Naive thymus-derived CD4-positive, alpha-beta T cell (primary cell): ENCODE data around the gene TTI1. TPM values are rescaled to one million over a fixed set of nuclear protein-coding genes. Genes with fewer than 3 reads are reported as not detected.

Source experiments
- ATAC-seq: fragments of 150-1000 bp; cut with Tn5 transposase; 2 replicates; pipeline ENCODE4 v1.10.0; 2021; ENCODE audit warnings: mild to moderate bottlenecking, moderate library complexity
- CTCF ChIA-PET: fragments of 350-600 bp; sonication (Branson Sonifier 250); formaldehyde crosslinking; loops from one replicate; lab custom pipeline; 2021; ENCODE audit warnings: antibody characterized with exemption; lab: Charles Lee
- POLR2A ChIA-PET: fragments of 350-600 bp; sonication (Branson Sonifier 250); formaldehyde crosslinking; loops from one replicate; lab custom pipeline; 2021; ENCODE audit warnings: antibody characterized with exemption, inconsistent platforms; lab: Charles Lee
- DNase-seq, 9 donors: peaks; one replicate each; pipeline versions ENCODE4 v3.0.0 to v3.0.0-alpha.2; 2020 to 2022; ENCODE audit warnings: mixed read lengths in 1 of 9
- H3K27ac ChIP-seq: one replicate; pipeline ENCODE4 v1.7.0; 2013; ENCODE audit warnings: mild to moderate bottlenecking, low read depth, low read length, moderate library complexity
- H3K27me3 ChIP-seq, 2 donors: one replicate each; pipeline ENCODE4 v1.7.0; 2013; ENCODE audit warnings: low read length in 2 of 2, mild to moderate bottlenecking in 2 of 2, moderate library complexity in 2 of 2; ENCODE audit not compliant: control insufficient read depth in 2 of 2, insufficient read depth in 2 of 2
- H3K36me3 ChIP-seq, 3 experiments: 1 replicate in 2 of 3; 2 replicates in 1 of 3; pipeline ENCODE4 v1.7.0; 2013; ENCODE audit warnings: low read length in 3 of 3, mild to moderate bottlenecking in 3 of 3, moderate library complexity in 1 of 3; ENCODE audit not compliant: insufficient read depth in 3 of 3, control insufficient read depth in 2 of 3
- H3K4me1 ChIP-seq, 2 donors: one replicate each; pipeline ENCODE4 v1.7.0; 2013; ENCODE audit warnings: low read length in 2 of 2, mild to moderate bottlenecking in 2 of 2, moderate library complexity in 1 of 2; ENCODE audit not compliant: control insufficient read depth in 2 of 2, insufficient read depth in 2 of 2
- H3K4me3 ChIP-seq: 2 replicates; pipeline ENCODE4 v1.7.0; 2013; ENCODE audit warnings: mild to moderate bottlenecking, low read length
- H3K9me3 ChIP-seq, 3 experiments: 1 replicate in 2 of 3; 2 replicates in 1 of 3; pipeline ENCODE4 v1.7.0; 2013; ENCODE audit warnings: low read length in 3 of 3; ENCODE audit not compliant: control insufficient read depth in 2 of 3
- H3K27ac Mint-ChIP-seq, 9 donors: one replicate each; pipeline ENCODE4 v1.8.0; 2020 to 2022; ENCODE audit warnings: mixed read lengths in 9 of 9, mild to moderate bottlenecking in 8 of 9, moderate library complexity in 5 of 9, inconsistent platforms in 2 of 9
- H3K27me3 Mint-ChIP-seq, 5 donors: one replicate each; pipeline ENCODE4 v1.8.0; 2021 to 2022; ENCODE audit warnings: mixed read lengths in 5 of 5, mild to moderate bottlenecking in 1 of 5
- H3K36me3 Mint-ChIP-seq, 5 donors: one replicate each; pipeline ENCODE4 v1.8.0; 2020 to 2022; ENCODE audit warnings: mixed read lengths in 5 of 5, mild to moderate bottlenecking in 3 of 5, inconsistent platforms in 1 of 5
- H3K4me1 Mint-ChIP-seq, 7 donors: one replicate each; pipeline ENCODE4 v1.8.0; 2020 to 2022; ENCODE audit warnings: mixed read lengths in 7 of 7, mild to moderate bottlenecking in 3 of 7, inconsistent platforms in 1 of 7
- H3K4me3 Mint-ChIP-seq, 10 donors: one replicate each; pipeline ENCODE4 v1.8.0; 2020 to 2022; ENCODE audit warnings: mild to moderate bottlenecking in 10 of 10, mixed read lengths in 10 of 10, moderate library complexity in 6 of 10, inconsistent platforms in 2 of 10
- H3K9me3 Mint-ChIP-seq, 11 donors: one replicate each; pipeline ENCODE4 v1.8.0; 2020 to 2022; ENCODE audit warnings: mixed read lengths in 11 of 11, mild to moderate bottlenecking in 4 of 11, inconsistent platforms in 1 of 11, moderate library complexity in 1 of 11
- intact Hi-C, 2 donors: fragments of 100-400 bp; cut with micrococcal nuclease; formaldehyde crosslinking; loops; one replicate each; pipeline ENCODE4 v1.15.1; 2023
- polyA plus RNA-seq, 2 donors: library from polyadenylated mRNA; unstranded; fragments of 300-500 nt; fragmentation: Illumina TruSeq; gene quantifications; one replicate each; pipeline ENCODE4 v1.2.3, GENCODE V29; 2021
- total RNA-seq, 6 experiments: library from RNA in 5 of 6; stranded (reverse) in 5 of 6; gene quantifications; 1 replicate in 5 of 6; 2 replicates in 1 of 6; pipeline ENCODE4 v1.2.3 and lab custom pipeline; 2021 to 2026

Gene TTI1
- total and polyA plus RNA-seq, 7 experiments from 2014 or later: 15.0 to 29.8 (median 25.0) TPM

- H3K9me3 Mint-ChIP-seq: no peaks in the 10 kb centered on the region
- no peak for ATAC-seq
- peaks cover 6 to 34% (median 16%) of the 10 kb centered on the region in 7 donors for H3K4me1 Mint-ChIP-seq
- Histone ChIP-seq H3K27me3 (no peaks in the 10 kb centered on the region), H3K4me1 (no peaks in the 10 kb centered on the region), H3K36me3 (peaks cover 0 to 49% (median 0%) of the 10 kb centered on the region in 3 experiments), H3K4me3 (no peak overlapping the region), H3K27ac (no peak overlapping the region), H3K9me3 (no peaks in the 10 kb centered on the region)
- no peak overlapping the region for H3K4me3 Mint-ChIP-seq
- CTCF ChIA-PET: no interaction called here
- POLR2A ChIA-PET: no interaction called here
- H3K36me3 Mint-ChIP-seq: peaks cover 9 to 61% (median 47%) of the 10 kb centered on the region in 5 donors
- intact Hi-C loops: no loop called here
- DNase-seq: no peak
- H3K27me3 Mint-ChIP-seq: no peaks in the 10 kb centered on the region
- H3K27ac Mint-ChIP-seq: peak overlapping the region in 3 of 9 donors; percentile 5 to 79 (median 46)
These were observed 28.8 kb downstream of the TTI1 start for GRCh38 chr20:38004416-38004815.

DNA sequence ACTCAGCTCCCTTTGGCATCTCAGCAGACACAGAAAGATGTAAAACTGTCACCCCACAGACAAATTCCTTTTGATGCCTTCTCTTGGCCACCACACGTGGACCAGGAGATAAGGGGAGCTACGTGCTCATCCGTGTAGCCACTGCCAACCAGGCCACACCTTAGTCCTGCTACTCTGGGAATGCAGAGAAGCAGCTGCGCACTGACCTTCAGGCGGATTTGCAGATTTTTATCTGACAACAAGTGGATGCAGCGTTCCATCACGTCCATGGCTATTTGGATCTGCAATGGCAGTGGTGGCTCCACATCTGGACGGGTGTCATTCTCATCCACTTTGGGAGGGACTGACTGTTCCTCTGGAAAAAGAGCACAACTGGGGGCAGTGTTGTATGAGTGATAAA, 30.8 kb downstream of the TTI1 start:
- Histone ChIP-seq H3K27ac (no peak overlapping the region), H3K27me3 (no peaks in the 10 kb centered on the region), H3K4me1 (no peaks in the 10 kb centered on the region), H3K36me3 (peaks cover 0 to 69% (median 0%) of the 10 kb centered on the region in 3 experiments), H3K4me3 (no peak overlapping the region), H3K9me3 (no peaks in the 10 kb centered on the region)
- Mint-ChIP-seq H3K27ac (peak overlapping the region in 5 of 9 donors; percentile 14 to 90 (median 63)), H3K4me3 (no peak overlapping the region), H3K4me1 (peaks cover 6 to 34% (median 14%) of the 10 kb centered on the region in 7 donors), H3K9me3 (no peaks in the 10 kb centered on the region), H3K27me3 (no peaks in the 10 kb centered on the region), H3K36me3 (peaks cover 12 to 69% (median 49%) of the 10 kb centered on the region in 5 donors)
- POLR2A ChIA-PET: no interaction called here
- DNase-seq: no peak
- CTCF ChIA-PET: interaction anchor here (0.6 kb wide), 1 partner anchor 11 kb away, joined by 5 read pairs; no protein-coding TSS in a partner anchor
- ATAC-seq: no peak
- intact Hi-C loops: no loop called here

DNA sequence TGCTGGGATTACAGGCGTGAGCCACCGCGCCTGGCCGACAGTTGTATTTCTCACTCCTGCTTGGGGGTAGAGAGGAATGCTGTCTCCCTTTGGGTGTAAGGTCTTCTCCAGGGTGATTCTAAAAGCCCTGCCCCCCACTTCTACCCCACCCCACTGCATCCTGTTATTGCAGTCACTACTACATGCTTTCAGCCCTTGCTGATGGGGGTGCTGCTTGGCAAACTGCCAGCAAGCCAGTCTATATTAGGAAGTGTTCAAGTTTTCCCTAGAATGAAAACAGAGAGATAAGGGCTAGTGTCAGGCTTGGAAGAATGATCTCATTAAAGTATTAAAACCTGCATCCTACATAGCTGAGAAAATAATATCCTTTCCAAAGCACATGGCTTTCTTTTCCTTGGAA, 31.3 kb downstream of the TTI1 start:
- Histone ChIP-seq H3K27ac (no peak overlapping the region), H3K9me3 (no peaks in the 10 kb centered on the region), H3K4me1 (no peaks in the 10 kb centered on the region), H3K27me3 (no peaks in the 10 kb centered on the region), H3K36me3 (peaks cover 0 to 72% (median 0%) of the 10 kb centered on the region in 3 experiments), H3K4me3 (no peak overlapping the region)
- intact Hi-C loops: no loop called here
- Mint-ChIP-seq H3K4me3 (no peak overlapping the region), H3K36me3 (peaks cover 16 to 74% (median 50%) of the 10 kb centered on the region in 5 donors), H3K27ac (peak overlapping the region in 5 of 9 donors; percentile 14 to 90 (median 63)), H3K4me1 (peaks cover 3 to 34% (median 14%) of the 10 kb centered on the region in 7 donors), H3K27me3 (no peaks in the 10 kb centered on the region), H3K9me3 (no peaks in the 10 kb centered on the region)
- peak in 5 of 9 donors; percentile 5 to 25 (median 19) for DNase-seq
- ChIA-PET POLR2A (no interaction called here), CTCF (interaction anchor here (0.6 kb wide), 1 partner anchor 10 kb away, joined by 5 read pairs; no protein-coding TSS in a partner anchor)
- ATAC-seq: no peak

DNA sequence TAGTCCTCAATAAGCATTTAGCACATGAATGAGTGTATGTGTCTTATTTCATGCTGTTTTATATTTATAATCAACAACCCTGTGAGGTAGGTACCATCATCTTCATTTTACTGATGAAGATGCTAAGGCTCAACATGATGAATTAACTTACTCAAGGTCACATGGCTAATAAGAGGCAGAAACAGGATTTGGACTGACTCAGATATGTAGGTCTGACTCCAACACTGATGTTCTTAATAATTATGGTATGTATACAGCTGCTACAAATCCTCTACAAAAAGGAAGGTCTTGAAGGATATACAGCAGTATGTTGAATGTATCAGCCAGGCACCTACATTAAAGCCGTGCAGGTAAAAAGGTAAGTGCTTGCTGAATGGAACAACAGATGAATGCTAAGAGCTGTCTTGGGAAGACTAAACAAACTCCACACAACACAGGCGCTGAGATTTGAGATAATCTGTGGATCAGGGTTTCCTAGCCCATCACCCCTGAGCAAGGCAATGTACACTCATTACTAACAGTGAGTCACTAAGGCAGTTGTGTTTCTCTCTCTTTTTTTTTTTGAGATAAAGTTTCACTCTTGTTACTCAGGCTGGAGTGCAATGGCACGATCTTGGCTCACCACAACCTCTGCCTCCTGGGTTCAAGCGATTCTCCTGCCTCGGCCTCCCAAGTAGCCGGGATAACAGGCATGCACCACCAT, 31.9 kb downstream of the TTI1 start:
- no peak for ATAC-seq
- POLR2A ChIA-PET: no interaction called here
- CTCF ChIA-PET: interaction anchor here (0.6 kb wide), 1 partner anchor 9 kb away, joined by 5 read pairs; no protein-coding TSS in a partner anchor
- Mint-ChIP-seq H3K4me3 (peak overlapping the region in 1 of 10 donors; percentile 6), H3K27ac (peak overlapping the region in 5 of 9 donors; percentile 12 to 90 (median 63)), H3K27me3 (no peaks in the 10 kb centered on the region), H3K4me1 (peaks cover 2 to 29% (median 14%) of the 10 kb centered on the region in 7 donors), H3K36me3 (peaks cover 16 to 75% (median 48%) of the 10 kb centered on the region in 5 donors), H3K9me3 (no peaks in the 10 kb centered on the region)
- Histone ChIP-seq H3K4me1 (no peaks in the 10 kb centered on the region), H3K27me3 (no peaks in the 10 kb centered on the region), H3K36me3 (peaks cover 0 to 78% (median 3%) of the 10 kb centered on the region in 3 experiments), H3K9me3 (no peaks in the 10 kb centered on the region), H3K4me3 (no peak overlapping the region), H3K27ac (no peak overlapping the region)
- no peak for DNase-seq
- intact Hi-C loops: no loop called here

DNA sequence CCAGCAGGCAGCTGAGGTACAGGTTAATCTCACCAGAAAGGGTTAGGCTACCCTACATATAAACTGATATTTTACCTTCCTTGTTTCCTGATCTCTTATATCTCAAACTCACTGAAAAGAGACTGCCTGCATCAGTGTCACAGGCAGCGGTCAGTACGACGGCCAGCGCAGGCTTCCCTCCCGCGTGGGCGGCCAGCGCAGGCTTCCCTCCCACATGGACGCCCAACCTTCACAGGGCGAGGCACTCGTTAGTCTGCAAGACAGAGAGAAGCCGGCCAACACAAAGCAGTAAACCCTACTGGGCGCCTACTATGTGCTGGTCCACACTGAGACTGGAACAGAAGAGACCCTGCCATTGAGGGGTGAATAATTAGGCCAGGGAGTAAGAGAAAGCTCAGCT, 33.0 kb downstream of the TTI1 start:
- H3K4me3 Mint-ChIP-seq: no peak overlapping the region
- no peaks in the 10 kb centered on the region for H3K9me3 Mint-ChIP-seq
- peak overlapping the region in 1 of 9 donors; percentile 10 for H3K27ac Mint-ChIP-seq
- no peaks in the 10 kb centered on the region for H3K27me3 ChIP-seq
- no peak overlapping the region for H3K4me3 ChIP-seq
- no peaks in the 10 kb centered on the region for H3K4me1 ChIP-seq
- intact Hi-C loops: no loop called here
- ChIA-PET CTCF (no interaction called here), POLR2A (no interaction called here)
- H3K4me1 Mint-ChIP-seq: peaks cover 0 to 26% (median 14%) of the 10 kb centered on the region in 7 donors
- no peak for ATAC-seq
- no peak for DNase-seq
- H3K27me3 Mint-ChIP-seq: no peaks in the 10 kb centered on the region
- H3K36me3 Mint-ChIP-seq: peaks cover 16 to 75% (median 48%) of the 10 kb centered on the region in 5 donors
- H3K9me3 ChIP-seq: no peaks in the 10 kb centered on the region
- H3K27ac ChIP-seq: no peak overlapping the region
- H3K36me3 ChIP-seq: peaks cover 6 to 89% (median 6%) of the 10 kb centered on the region in 3 experiments

DNA sequence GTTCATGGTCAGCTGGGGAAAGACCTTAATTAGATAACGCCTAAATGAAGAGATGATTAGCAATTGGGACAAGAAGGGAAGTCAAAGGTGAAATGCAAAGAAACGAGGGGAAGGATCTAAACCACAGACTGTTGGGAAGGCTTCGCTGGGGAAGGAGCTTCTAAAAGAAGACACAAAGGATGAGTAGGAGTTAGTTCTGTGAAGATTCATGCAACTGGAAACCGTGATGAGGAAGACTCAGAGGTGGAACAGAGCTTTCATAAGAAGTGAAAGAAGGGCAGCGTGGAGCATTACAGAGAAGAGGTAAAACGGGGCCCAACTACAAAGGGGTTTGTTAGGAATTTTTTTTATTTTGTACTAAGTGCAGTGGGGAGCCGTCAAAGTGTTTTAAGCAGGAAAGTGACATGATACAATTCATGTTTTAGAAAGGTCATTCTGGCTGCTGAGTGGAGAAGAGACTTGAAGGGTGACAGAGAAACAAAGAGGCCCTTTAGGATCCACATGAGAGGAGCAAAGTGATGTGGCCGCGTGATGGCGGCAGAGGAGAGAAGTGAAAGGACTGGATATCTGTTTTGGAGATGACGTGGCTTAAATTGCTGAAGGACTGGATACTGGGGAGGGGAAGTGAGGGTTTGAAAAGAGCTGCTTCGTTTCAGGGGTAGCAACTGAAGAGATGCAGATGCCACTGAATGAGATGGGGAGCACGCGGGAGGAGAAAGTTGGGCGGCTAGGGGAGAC, 33.6 kb downstream of the TTI1 start:
- ATAC-seq (no peak), DNase-seq (no peak)
- no peaks in the 10 kb centered on the region for H3K27me3 ChIP-seq
- H3K9me3 ChIP-seq: no peaks in the 10 kb centered on the region
- Mint-ChIP-seq H3K36me3 (peaks cover 22 to 76% (median 47%) of the 10 kb centered on the region in 5 donors), H3K27ac (peak overlapping the region in 3 of 9 donors; percentile 10 to 54 (median 44)), H3K4me1 (peaks cover 0 to 20% (median 14%) of the 10 kb centered on the region in 7 donors), H3K9me3 (no peaks in the 10 kb centered on the region), H3K27me3 (no peaks in the 10 kb centered on the region), H3K4me3 (no peak overlapping the region)
- H3K4me1 ChIP-seq: no peaks in the 10 kb centered on the region
- H3K4me3 ChIP-seq: no peak overlapping the region
- intact Hi-C loops: no loop called here
- ChIA-PET CTCF (no interaction called here), POLR2A (no interaction called here)
- no peak overlapping the region for H3K27ac ChIP-seq
- H3K36me3 ChIP-seq: peaks cover 6 to 90% (median 6%) of the 10 kb centered on the region in 3 experiments
